Astrocyte (in vitro differentiated cells and primary cell): ENCODE data around the gene S100A1.
"Not testable (repeated sequence)": the region's sequence is repeated elsewhere in the genome, so short reads cannot be mapped to it uniquely, and the experiment has no call there.

Source experiments
- CTCF ChIP-seq: IDR thresholded peaks from 2 replicates; pipeline ENCODE4 v1.5.1; 2011; ENCODE audit warnings: low read depth, mild to moderate bottlenecking, inconsistent platforms, low read length, moderate library complexity; ENCODE audit not compliant: insufficient read depth
- EZH2 ChIP-seq: IDR thresholded peaks from 2 replicates; pipeline ENCODE4 v1.6.1; 2012; ENCODE audit warnings: mild to moderate bottlenecking, low read length, inconsistent platforms; ENCODE audit not compliant: insufficient read depth

DNA sequence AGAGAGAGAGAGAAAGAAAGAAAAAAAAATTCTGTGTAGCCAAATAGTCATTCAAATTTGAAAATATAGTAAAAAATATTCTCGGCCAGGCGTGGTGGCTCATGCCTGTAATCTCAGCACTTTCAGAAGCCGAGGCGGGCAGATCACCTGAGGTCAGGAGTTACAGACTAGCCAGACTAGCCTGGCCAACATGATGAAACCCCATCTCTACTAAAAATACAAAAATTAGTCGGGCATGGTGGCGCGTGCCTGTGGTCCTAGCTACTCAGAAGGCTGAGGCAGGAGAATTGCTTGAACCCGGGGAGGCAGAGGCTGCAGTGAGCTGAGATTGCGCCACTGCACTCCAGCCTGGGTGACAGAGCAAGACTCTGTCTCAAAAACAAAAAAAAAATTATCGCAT lies 40.2 kb upstream of the S100A1 start:
- TF ChIP-seq EZH2, CTCF: not testable (repeated sequence)
